MCF 10A (cell line): ENCODE results near the gene BNIPL. TPM values are rescaled to one million over a fixed set of nuclear protein-coding genes. Genes with fewer than 3 reads are reported as not detected.
A peak's percentile ranks its signal among the peaks of the same experiment; 100 is the strongest.

Experiments used
- BruUV-seq: library from RNA; stranded (reverse); fragments of 400-500 nt; replicated peaks from 2 replicates; lab custom pipeline; 2021; lab: Mats Ljungman, UMichigan
- CTCF ChIA-PET: fragments of 300-600 bp; sonication (Branson Sonifier 250); formaldehyde crosslinking; extraction: SDS; loops from one replicate; lab custom pipeline; 2021; ENCODE audit warnings: antibody characterized with exemption, inconsistent platforms; lab: Yijun Ruan, JAX
- POLR2A ChIA-PET: fragments of 300-600, 350-650 bp; sonication (Branson Sonifier 250); formaldehyde crosslinking; extraction: SDS; loops from one replicate; lab custom pipeline; 2020; ENCODE audit warnings: antibody characterized with exemption, inconsistent platforms; lab: Yijun Ruan, JAX
- DNase-seq: peaks from one replicate; pipeline ENCODE4 v3.0.0-alpha.2; 2018; ENCODE audit not compliant: unreplicated experiment
- H3K27ac Mint-ChIP-seq: one replicate; pipeline ENCODE4 v1.8.0; 2022; ENCODE audit warnings: mild to moderate bottlenecking, low read depth, mixed read lengths; ENCODE audit not compliant: unreplicated experiment
- H3K27me3 Mint-ChIP-seq: one replicate; pipeline ENCODE4 v1.8.0; 2022; ENCODE audit warnings: mixed read lengths; ENCODE audit not compliant: insufficient read depth, unreplicated experiment
- H3K36me3 Mint-ChIP-seq: one replicate; pipeline ENCODE4 v1.8.0; 2022; ENCODE audit warnings: mild to moderate bottlenecking, moderate library complexity, mixed read lengths; ENCODE audit not compliant: insufficient read depth, unreplicated experiment
- H3K4me1 Mint-ChIP-seq: one replicate; pipeline ENCODE4 v1.8.0; 2022; ENCODE audit warnings: mixed read lengths; ENCODE audit not compliant: insufficient read depth, unreplicated experiment
- H3K4me3 Mint-ChIP-seq: one replicate; pipeline ENCODE4 v1.8.0; 2022; ENCODE audit warnings: mild to moderate bottlenecking, moderate library complexity, mixed read lengths; ENCODE audit not compliant: unreplicated experiment
- H3K9me3 Mint-ChIP-seq: one replicate; pipeline ENCODE4 v1.8.0; 2022; ENCODE audit warnings: mixed read lengths; ENCODE audit not compliant: unreplicated experiment
- intact Hi-C: fragments of 100-400 bp; cut with micrococcal nuclease; formaldehyde crosslinking; loops from 2 replicates; pipeline ENCODE4 v1.14.1; 2022
- total RNA-seq: library from RNA; stranded (reverse); gene quantifications from 2 replicates; pipeline ENCODE4 v1.2.3, GENCODE V29; 2022
- TF ChIP-seq, protein P1 (sequence below): fragments of 200-600 bp; IDR thresholded peaks from one replicate; pipeline ENCODE4 v1.8.0; 2022; ENCODE audit warnings: antibody characterized with exemption, mild to moderate bottlenecking; ENCODE audit not compliant: unreplicated experiment

BNIPL gene
- total RNA-seq, 1 experiment from 2014 or later: 1.2 TPM

DNA sequence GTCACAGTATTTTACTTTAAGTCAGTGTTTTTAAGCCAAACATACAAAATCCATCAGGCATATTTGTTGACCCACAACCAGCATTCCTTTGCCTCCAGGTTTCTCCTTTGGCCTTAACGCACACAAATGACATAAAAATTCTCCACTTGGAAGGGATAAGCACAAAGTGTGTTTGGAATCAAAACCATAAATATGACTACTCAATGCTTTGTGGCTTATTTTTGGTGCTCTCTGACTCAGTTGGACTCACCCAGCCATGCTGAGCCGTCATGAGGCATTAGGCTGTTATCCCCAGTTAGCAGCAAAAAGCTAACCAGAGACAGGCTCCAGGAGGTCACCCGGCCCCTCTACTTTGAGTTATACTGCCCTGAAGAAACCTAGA, 27.2 kb upstream of the BNIPL start:
- no peaks in the 10 kb centered on the region for H3K9me3 Mint-ChIP-seq
- peaks cover 16% of the 10 kb centered on the region for H3K36me3 Mint-ChIP-seq
- TF ChIP-seq, protein P1, sequence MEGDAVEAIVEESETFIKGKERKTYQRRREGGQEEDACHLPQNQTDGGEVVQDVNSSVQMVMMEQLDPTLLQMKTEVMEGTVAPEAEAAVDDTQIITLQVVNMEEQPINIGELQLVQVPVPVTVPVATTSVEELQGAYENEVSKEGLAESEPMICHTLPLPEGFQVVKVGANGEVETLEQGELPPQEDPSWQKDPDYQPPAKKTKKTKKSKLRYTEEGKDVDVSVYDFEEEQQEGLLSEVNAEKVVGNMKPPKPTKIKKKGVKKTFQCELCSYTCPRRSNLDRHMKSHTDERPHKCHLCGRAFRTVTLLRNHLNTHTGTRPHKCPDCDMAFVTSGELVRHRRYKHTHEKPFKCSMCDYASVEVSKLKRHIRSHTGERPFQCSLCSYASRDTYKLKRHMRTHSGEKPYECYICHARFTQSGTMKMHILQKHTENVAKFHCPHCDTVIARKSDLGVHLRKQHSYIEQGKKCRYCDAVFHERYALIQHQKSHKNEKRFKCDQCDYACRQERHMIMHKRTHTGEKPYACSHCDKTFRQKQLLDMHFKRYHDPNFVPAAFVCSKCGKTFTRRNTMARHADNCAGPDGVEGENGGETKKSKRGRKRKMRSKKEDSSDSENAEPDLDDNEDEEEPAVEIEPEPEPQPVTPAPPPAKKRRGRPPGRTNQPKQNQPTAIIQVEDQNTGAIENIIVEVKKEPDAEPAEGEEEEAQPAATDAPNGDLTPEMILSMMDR: no peak
- H3K4me3 Mint-ChIP-seq: peak overlapping the region; percentile 94
- ChIA-PET CTCF (interaction anchor here (1.1 to 1.9 kb wide), 3 partner anchors 13 to 148 kb away, joined by 3 to 8 read pairs (median 4); no protein-coding TSS in a partner anchor), POLR2A (interaction anchor here (0.9 to 2.9 kb wide), 5 partner anchors 13 to 186 kb away, joined by 3 to 16 read pairs (median 3); partner anchors contain the start of genes CDC42SE1 and MLLT11)
- no TSS peak for BruUV-seq
- intact Hi-C loops: loop anchor here (5.0 kb wide), 2 partner anchors 48 to 447 kb away; partner anchors contain the start of gene CDC42SE1
- no peaks in the 10 kb centered on the region for H3K27me3 Mint-ChIP-seq
- H3K4me1 Mint-ChIP-seq: peaks cover 35% of the 10 kb centered on the region
- DNase-seq: no peak
- H3K27ac Mint-ChIP-seq: peak overlapping the region; percentile 99

DNA sequence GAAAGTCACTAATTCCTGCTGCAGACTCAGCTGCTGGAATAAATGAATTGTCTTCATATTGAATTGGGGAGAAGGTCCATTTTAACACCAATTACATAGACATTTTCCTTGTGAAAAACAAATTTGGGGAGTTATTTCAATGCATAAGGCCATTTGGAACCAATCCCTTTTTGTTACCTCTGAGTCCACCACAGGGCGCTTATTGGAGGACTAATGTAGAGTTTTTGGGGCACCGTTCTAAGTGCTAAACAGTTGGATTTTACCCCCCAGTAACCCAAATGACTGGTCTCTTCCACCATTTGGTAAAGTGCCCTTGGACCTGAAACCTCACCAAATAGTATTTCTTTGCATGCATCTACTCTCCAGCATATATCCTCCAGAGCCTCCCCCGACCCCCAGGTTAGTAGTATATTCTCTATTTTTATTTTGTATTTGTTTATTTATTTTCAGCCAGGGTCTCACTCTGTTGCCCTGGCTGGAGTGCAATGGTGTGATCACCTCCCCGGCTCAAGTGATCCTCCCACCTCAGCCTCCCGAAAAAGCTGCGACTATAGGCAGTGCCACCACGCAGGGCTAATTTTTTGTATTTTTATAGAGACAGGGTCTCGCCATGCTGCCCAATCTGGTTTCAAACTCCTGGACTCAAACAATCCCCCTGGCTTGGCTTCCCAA, 26.6 kb upstream of the BNIPL start:
- CTCF ChIA-PET: interaction anchor here (0.5 to 1.9 kb wide), 7 partner anchors 14 to 391 kb away, joined by 3 to 8 read pairs (median 3); partner anchors contain the start of gene MLLT11
- DNase-seq: no peak
- H3K4me1 Mint-ChIP-seq: peaks cover 35% of the 10 kb centered on the region
- H3K4me3 Mint-ChIP-seq: peak overlapping the region; percentile 94
- H3K9me3 Mint-ChIP-seq: no peaks in the 10 kb centered on the region
- BruUV-seq: no TSS peak
- H3K27me3 Mint-ChIP-seq: no peaks in the 10 kb centered on the region
- TF ChIP-seq, protein P1: no peak
- POLR2A ChIA-PET: interaction anchor here (0.6 to 2.9 kb wide), 7 partner anchors 14 to 504 kb away, joined by 3 to 16 read pairs (median 3); partner anchors contain the start of genes CDC42SE1 and MLLT11
- no peak overlapping the region for H3K27ac Mint-ChIP-seq
- intact Hi-C loops: loop anchor here (5.0 kb wide), 2 partner anchors 47 to 448 kb away; partner anchors contain the start of gene CDC42SE1
- H3K36me3 Mint-ChIP-seq: peaks cover 20% of the 10 kb centered on the region

DNA sequence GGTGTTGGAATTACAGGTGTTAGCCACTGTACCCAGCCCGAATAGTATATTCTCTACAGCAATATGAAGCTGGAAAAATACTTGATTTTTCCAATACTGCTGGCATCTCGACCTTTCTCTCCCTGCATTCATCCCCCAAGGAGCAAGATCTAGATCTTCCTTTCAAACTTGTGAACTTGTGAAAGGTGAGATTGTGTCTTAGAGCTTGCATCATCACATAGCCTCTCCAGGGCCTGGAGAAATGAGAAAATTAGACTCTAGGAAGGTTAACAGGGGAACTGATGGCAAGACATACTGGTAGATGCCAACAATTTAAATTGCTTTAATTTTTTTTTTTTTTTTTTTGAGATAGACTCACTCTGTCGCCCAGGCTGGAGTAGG, 26.1 kb upstream of the BNIPL start:
- no peaks in the 10 kb centered on the region for H3K9me3 Mint-ChIP-seq
- no peak overlapping the region for H3K4me3 Mint-ChIP-seq
- intact Hi-C loops: no loop called here
- no peak overlapping the region for H3K27ac Mint-ChIP-seq
- ChIA-PET CTCF (interaction anchor here (0.6 to 1.6 kb wide), 6 partner anchors 14 to 391 kb away, joined by 3 to 9 read pairs (median 4); no protein-coding TSS in a partner anchor), POLR2A (interaction anchor here (0.6 to 2.9 kb wide), 3 partner anchors 24 to 504 kb away, joined by 3 to 16 read pairs (median 4); partner anchors contain the start of genes CDC42SE1 and MLLT11)
- TF ChIP-seq, protein P1: no peak
- H3K36me3 Mint-ChIP-seq: peaks cover 25% of the 10 kb centered on the region
- no TSS peak for BruUV-seq
- H3K4me1 Mint-ChIP-seq: peaks cover 33% of the 10 kb centered on the region
- no peak for DNase-seq
- H3K27me3 Mint-ChIP-seq: no peaks in the 10 kb centered on the region

DNA sequence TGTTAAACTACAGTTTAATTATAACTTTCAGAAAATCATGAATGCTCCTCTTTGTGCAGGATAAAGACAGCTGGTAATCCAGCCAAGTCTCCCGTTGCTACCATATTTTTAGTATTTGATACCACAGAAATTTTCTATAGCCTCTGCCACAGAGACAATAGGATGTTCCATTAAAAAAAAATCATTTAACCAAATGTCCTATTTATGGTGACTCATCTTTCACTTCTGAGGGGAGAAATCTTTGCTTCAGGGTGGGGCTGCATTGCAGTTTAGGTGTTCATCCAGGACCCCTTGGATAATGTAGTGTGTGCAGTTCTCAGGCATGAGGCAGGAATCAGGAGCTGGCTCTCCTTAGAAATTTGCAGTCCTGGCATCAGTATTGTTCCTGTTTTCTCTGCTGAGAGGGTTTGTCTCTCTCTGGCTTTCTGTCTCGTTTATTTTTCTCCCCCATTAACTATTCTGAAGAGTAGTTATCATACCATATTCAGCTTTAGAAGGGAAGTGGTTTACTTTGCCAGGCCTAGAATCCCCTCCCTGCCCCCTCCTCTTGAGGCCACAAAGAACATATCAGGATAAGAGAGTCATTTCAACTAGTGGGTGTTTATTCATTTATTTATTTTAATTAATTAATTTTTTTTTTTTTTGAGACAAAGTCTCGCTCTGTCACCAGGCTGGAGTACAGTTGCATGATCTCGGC, 25.1 kb upstream of the BNIPL start:
- TF ChIP-seq, protein P1: no peak
- Mint-ChIP-seq H3K4me1 (peaks cover 23% of the 10 kb centered on the region), H3K27me3 (no peaks in the 10 kb centered on the region), H3K9me3 (no peaks in the 10 kb centered on the region), H3K36me3 (peaks cover 28% of the 10 kb centered on the region), H3K4me3 (no peak overlapping the region), H3K27ac (peak overlapping the region; percentile 39)
- no TSS peak for BruUV-seq
- ChIA-PET POLR2A (interaction anchor here (0.6 to 0.7 kb wide), 2 partner anchors 21 to 154 kb away, joined by 4 to 6 read pairs; no protein-coding TSS in a partner anchor), CTCF (interaction anchor here (0.8 to 1.6 kb wide), 4 partner anchors 12 to 16 kb away, joined by 3 to 9 read pairs (median 5); no protein-coding TSS in a partner anchor)
- no peak for DNase-seq
- intact Hi-C loops: no loop called here
